ENCODE data around the gene NADK2. TPM values are rescaled to one million over a fixed set of nuclear protein-coding genes. Genes with fewer than 3 reads are reported as not detected.

NADK2 gene
- total RNA-seq, 1 donor from 2014 or later, result 18.4 TPM

DNA sequence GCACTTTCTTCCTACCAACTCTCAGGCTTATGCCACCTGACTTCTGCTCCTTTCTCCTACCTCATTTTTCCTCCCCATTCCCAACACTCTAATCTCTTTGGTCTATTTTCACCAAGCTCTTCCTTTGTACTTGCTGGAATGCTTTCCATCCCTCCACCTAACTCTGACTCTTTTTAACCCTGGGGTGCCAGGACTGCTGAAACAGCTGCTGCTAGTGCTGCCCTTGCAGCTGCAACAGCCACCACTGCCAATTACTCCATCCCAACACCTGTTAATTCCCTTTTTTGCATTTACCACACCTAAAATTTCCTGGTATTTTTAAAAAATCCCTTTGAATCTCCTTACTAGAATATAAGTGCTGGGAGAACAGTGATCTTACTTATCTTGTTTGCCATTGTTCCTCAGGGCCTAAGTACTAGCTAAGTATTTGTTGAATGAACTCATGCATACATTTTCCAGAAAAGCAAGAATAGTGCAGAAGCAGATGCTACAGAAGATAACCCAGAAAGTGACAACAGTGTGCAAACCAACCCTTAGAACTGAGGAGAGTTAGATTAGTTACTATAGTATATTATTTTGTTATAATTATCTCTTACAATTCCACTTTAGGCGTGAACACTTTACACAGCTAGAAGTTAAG is 11.5 kb downstream of the NADK2 start:
- H3K4me3 ChIP-seq, result no peak overlapping the region
- no peaks in the 10 kb centered on the region for H3K27me3 ChIP-seq
- H3K4me1 ChIP-seq, result peaks cover 0 to 3% of the 10 kb centered on the region in 2 donors
- peaks cover 0 to 10% of the 10 kb centered on the region in 2 donors for H3K36me3 ChIP-seq
- H3K9me3 ChIP-seq, result no peaks in the 10 kb centered on the region
- TF ChIP-seq, protein P1, sequence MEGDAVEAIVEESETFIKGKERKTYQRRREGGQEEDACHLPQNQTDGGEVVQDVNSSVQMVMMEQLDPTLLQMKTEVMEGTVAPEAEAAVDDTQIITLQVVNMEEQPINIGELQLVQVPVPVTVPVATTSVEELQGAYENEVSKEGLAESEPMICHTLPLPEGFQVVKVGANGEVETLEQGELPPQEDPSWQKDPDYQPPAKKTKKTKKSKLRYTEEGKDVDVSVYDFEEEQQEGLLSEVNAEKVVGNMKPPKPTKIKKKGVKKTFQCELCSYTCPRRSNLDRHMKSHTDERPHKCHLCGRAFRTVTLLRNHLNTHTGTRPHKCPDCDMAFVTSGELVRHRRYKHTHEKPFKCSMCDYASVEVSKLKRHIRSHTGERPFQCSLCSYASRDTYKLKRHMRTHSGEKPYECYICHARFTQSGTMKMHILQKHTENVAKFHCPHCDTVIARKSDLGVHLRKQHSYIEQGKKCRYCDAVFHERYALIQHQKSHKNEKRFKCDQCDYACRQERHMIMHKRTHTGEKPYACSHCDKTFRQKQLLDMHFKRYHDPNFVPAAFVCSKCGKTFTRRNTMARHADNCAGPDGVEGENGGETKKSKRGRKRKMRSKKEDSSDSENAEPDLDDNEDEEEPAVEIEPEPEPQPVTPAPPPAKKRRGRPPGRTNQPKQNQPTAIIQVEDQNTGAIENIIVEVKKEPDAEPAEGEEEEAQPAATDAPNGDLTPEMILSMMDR (IDR thresholded peaks at IDR 0.05), result no peak
- intact Hi-C loops (cut with DNase I), result no loop called here
- no peak for DNase-seq (ENCODE audit: low spot score in 2 of 2)
- no peak overlapping the region for H3K27ac ChIP-seq

DNA sequence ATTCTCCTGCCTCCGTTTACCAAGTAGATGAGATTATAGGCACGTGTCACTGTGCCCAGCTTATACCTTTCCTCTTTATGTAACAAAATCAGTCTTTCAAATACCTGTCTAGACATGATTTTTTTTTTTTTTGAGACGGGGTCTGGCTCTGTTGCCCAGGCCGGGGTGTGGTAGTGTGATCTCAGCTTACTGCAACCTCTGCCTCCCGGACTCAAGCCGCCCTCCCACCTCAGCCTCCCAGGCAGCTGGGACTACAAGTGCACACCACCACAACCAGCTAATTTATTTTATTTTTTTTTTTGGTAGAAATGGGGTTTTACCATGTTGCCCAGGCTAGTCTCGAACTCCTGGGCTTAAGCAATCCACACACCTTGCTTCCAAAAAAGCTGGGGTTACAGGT is 13.2 kb downstream of the NADK2 start:
- peaks cover 11 to 24% of the 10 kb centered on the region in 2 donors for H3K36me3 ChIP-seq
- no peak for DNase-seq (ENCODE audit: low spot score in 2 of 2)
- intact Hi-C loops (cut with DNase I), result no loop called here
- TF ChIP-seq, protein P1 (IDR thresholded peaks at IDR 0.05), result no peak
- no peaks in the 10 kb centered on the region for H3K9me3 ChIP-seq
- H3K4me1 ChIP-seq, result peaks cover 0 to 3% of the 10 kb centered on the region in 2 donors
- H3K4me3 ChIP-seq, result no peak overlapping the region
- H3K27me3 ChIP-seq, result no peaks in the 10 kb centered on the region
- no peak overlapping the region for H3K27ac ChIP-seq

- TF ChIP-seq, protein P1 (IDR thresholded peaks at IDR 0.05), result no peak
- Histone ChIP-seq H3K27ac (no peak overlapping the region), H3K4me3 (no peak overlapping the region), H3K27me3 (no peaks in the 10 kb centered on the region), H3K36me3 (peaks cover 17 to 24% of the 10 kb centered on the region in 2 donors), H3K9me3 (no peaks in the 10 kb centered on the region), H3K4me1 (peaks cover 0 to 3% of the 10 kb centered on the region in 2 donors)
- no peak for DNase-seq (ENCODE audit: low spot score in 2 of 2)
- intact Hi-C loops (cut with DNase I), result no loop called here
Measured at GRCh38 chr5:36227046-36227445, 14.7 kb downstream of the NADK2 start.

GRCh38 chr5:36222620-36223019 is 19.1 kb downstream of the NADK2 start:
- Histone ChIP-seq H3K36me3 (peaks cover 33 to 40% of the 10 kb centered on the region in 2 donors), H3K27ac (no peak overlapping the region)
- TF ChIP-seq, protein P1 (IDR thresholded peaks at IDR 0.05), result no peak

DNA sequence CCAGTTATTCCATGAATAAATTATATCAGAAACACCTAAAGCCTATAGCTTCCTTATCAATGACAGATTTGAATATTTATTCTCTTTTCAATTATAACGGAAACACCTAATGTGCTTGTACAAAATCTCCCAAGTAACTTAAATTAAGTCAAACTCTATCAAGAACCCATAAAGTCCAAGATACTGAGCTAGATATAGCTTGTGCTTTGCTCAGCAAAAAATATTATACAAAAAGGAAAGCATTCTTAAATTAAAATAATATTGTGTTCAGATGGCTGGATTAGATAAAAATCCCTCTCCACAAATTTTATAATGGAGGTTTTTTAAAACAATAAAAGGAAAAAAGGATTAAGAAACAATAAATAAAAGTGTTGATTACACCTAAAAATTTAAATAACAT is 23.7 kb downstream of the NADK2 start:
- Histone ChIP-seq H3K36me3 (peaks cover 49 to 51% of the 10 kb centered on the region in 2 donors), H3K27ac (no peak overlapping the region), H3K9me3 (no peaks in the 10 kb centered on the region), H3K27me3 (no peaks in the 10 kb centered on the region), H3K4me1 (no peaks in the 10 kb centered on the region), H3K4me3 (no peak overlapping the region)
- intact Hi-C loops (cut with DNase I), result no loop called here
- TF ChIP-seq, protein P1 (IDR thresholded peaks at IDR 0.05), result no peak
- DNase-seq (ENCODE audit: low spot score in 2 of 2), result no peak

More at GRCh38 chr5:36222620-36223019, 19.1 kb downstream of the NADK2 start:
- no peaks in the 10 kb centered on the region for H3K27me3 ChIP-seq
- intact Hi-C loops (cut with DNase I), result no loop called here
- H3K4me1 ChIP-seq, result no peaks in the 10 kb centered on the region
- no peak overlapping the region for H3K4me3 ChIP-seq
- no peaks in the 10 kb centered on the region for H3K9me3 ChIP-seq
- DNase-seq (ENCODE audit: low spot score in 2 of 2), result no peak

All from ascending aorta (tissue), 2 donors.